IMR-90 (cell line): Measurements from ENCODE around the gene ETV3L. TPM values are rescaled to one million over a fixed set of nuclear protein-coding genes. Genes with fewer than 3 reads are reported as not detected.

Source experiments
- ATAC-seq: fragments of 200-7000 bp; cut with Tn5 transposase; 2 replicates; pipeline ENCODE4 v1.9.1; 2020; ENCODE audit warnings: low read depth, mild to moderate bottlenecking, moderate library complexity
- BruUV-seq: library from RNA; stranded (reverse); fragments of 400-500 nt; replicated peaks from 2 replicates; lab custom pipeline; 2021; lab: Mats Ljungman, UMichigan
- CTCF ChIA-PET: fragments of 300-600 bp; formaldehyde crosslinking; extraction: SDS; loops from one replicate; lab custom pipeline; 2021; ENCODE audit warnings: antibody characterized with exemption; lab: Yijun Ruan, JAX
- POLR2A ChIA-PET: fragments of 300-600 bp; sonication (Branson Sonifier 250); formaldehyde crosslinking; loops from one replicate; lab custom pipeline; 2022; ENCODE audit warnings: antibody characterized with exemption; ENCODE audit not compliant: unreplicated experiment; lab: Charles Lee
- DNase-seq: peaks from one replicate; pipeline ENCODE4 v3.0.0; 2013
- H2AFZ ChIP-seq: replicated peaks from 2 replicates; pipeline ENCODE3; 2013; ENCODE audit warnings: low read length, mild to moderate bottlenecking; ENCODE audit not compliant: poor library complexity
- H2AK5ac ChIP-seq: 2 replicates; pipeline ENCODE4 v1.6.1; 2013; ENCODE audit warnings: low read depth, low read length, inconsistent platforms
- H2AK9ac ChIP-seq: replicated peaks from 2 replicates; pipeline ENCODE3; 2013; ENCODE audit warnings: mild to moderate bottlenecking, low read depth, low read length, moderate library complexity; ENCODE audit not compliant: poor library complexity
- H2BK120ac ChIP-seq: 2 replicates; pipeline ENCODE4 v1.6.1; 2013; ENCODE audit warnings: low read depth, low read length, inconsistent platforms
- H2BK15ac ChIP-seq: 3 replicates; pipeline ENCODE4 v1.6.1; 2013; ENCODE audit warnings: low read depth, low read length, inconsistent platforms
- H2BK20ac ChIP-seq: 2 replicates; pipeline ENCODE4 v1.6.1; 2013; ENCODE audit warnings: low read depth, mild to moderate bottlenecking, inconsistent platforms, low read length, moderate library complexity
- H2BK5ac ChIP-seq: 2 replicates; pipeline ENCODE4 v1.6.1; 2013; ENCODE audit warnings: mild to moderate bottlenecking, low read depth, low read length, inconsistent platforms; ENCODE audit not compliant: poor library complexity, severe bottlenecking
- H3K14ac ChIP-seq: replicated peaks from 2 replicates; pipeline ENCODE4 v1.6.1; 2013; ENCODE audit warnings: low read depth, low read length, inconsistent platforms
- H3K18ac ChIP-seq: 2 replicates; pipeline ENCODE4 v1.6.1; 2013; ENCODE audit warnings: low read depth, low read length, control low read depth
- H3K23ac ChIP-seq: 2 replicates; pipeline ENCODE4 v1.6.1; 2013; ENCODE audit warnings: low read depth, low read length, inconsistent platforms
- H3K27ac ChIP-seq: 2 replicates; pipeline ENCODE4 v1.5.1; 2013; ENCODE audit warnings: mild to moderate bottlenecking, control low read depth, low read length; ENCODE audit not compliant: insufficient read depth
- H3K27me3 ChIP-seq: 2 replicates; pipeline ENCODE4 v1.6.1; 2013; ENCODE audit warnings: low read length; ENCODE audit not compliant: control insufficient read depth, insufficient read depth
- H3K36me3 ChIP-seq: 2 replicates; pipeline ENCODE4 v1.6.1; 2013; ENCODE audit warnings: low read length, mixed read lengths; ENCODE audit not compliant: control insufficient read depth, insufficient read depth
- H3K4ac ChIP-seq: 2 replicates; pipeline ENCODE4 v1.6.1; 2013; ENCODE audit warnings: low read depth, low read length, inconsistent platforms
- H3K4me1 ChIP-seq: 2 replicates; pipeline ENCODE4 v1.6.1; 2013; ENCODE audit warnings: low read length, mixed read lengths; ENCODE audit not compliant: control insufficient read depth, insufficient read depth
- H3K4me2 ChIP-seq: 2 replicates; pipeline ENCODE4 v1.6.1; 2013; ENCODE audit warnings: low read depth, mild to moderate bottlenecking, control low read depth, low read length, moderate library complexity
- H3K4me3 ChIP-seq: 2 replicates; pipeline ENCODE4 v1.5.1; 2013; ENCODE audit warnings: low read depth, mild to moderate bottlenecking, control low read depth, low read length, moderate library complexity; ENCODE audit not compliant: insufficient read depth
- H3K56ac ChIP-seq: 2 replicates; pipeline ENCODE4 v1.6.1; 2013; ENCODE audit warnings: low read length, inconsistent platforms; ENCODE audit not compliant: insufficient read depth; ENCODE audit errors: extremely low read depth
- H3K79me1 ChIP-seq, 2 experiments: 2 replicates each; pipeline ENCODE4 v1.6.1; 2013; ENCODE audit warnings: low read length in 2 of 2, inconsistent platforms in 1 of 2, low read depth in 1 of 2
- H3K9ac ChIP-seq: 2 replicates; pipeline ENCODE4 v1.6.1; 2013; ENCODE audit warnings: low read depth, low read length, control low read depth
- H3K9me1 ChIP-seq: 2 replicates; pipeline ENCODE4 v1.6.1; 2013; ENCODE audit warnings: low read length, inconsistent platforms; ENCODE audit not compliant: insufficient read depth
- H3K9me3 ChIP-seq: 2 replicates; pipeline ENCODE4 v1.6.1; 2013; ENCODE audit warnings: low read length; ENCODE audit not compliant: control insufficient read depth, insufficient read depth
- H4K20me1 ChIP-seq: 2 replicates; pipeline ENCODE4 v1.6.1; 2013; ENCODE audit warnings: low read length, inconsistent platforms; ENCODE audit not compliant: insufficient read depth
- H4K5ac ChIP-seq: 2 replicates; pipeline ENCODE4 v1.6.1; 2013; ENCODE audit warnings: mild to moderate bottlenecking, low read depth, low read length, control low read depth
- H4K8ac ChIP-seq, 2 experiments: 2 replicates each; pipeline ENCODE4 v1.6.1; 2013; ENCODE audit warnings: low read depth in 2 of 2, low read length in 2 of 2, control low read depth in 1 of 2, inconsistent platforms in 1 of 2
- H4K91ac ChIP-seq: 2 replicates; pipeline ENCODE4 v1.6.1; 2013; ENCODE audit warnings: low read depth, low read length, inconsistent platforms; ENCODE audit not compliant: insufficient read depth
- BHLHE40 ChIP-seq: fragments of 150-350 bp; IDR thresholded peaks from 2 replicates; pipeline ENCODE4 v1.6.1; 2016; ENCODE audit warnings: mild to moderate bottlenecking, low read depth, low read length
- CHD1 ChIP-seq: IDR thresholded peaks from 2 replicates; pipeline ENCODE4 v1.6.1; 2012; ENCODE audit warnings: low read depth, low read length, improper control_type of control experiment
- FOS ChIP-seq: fragments of 150-350 bp; IDR thresholded peaks from 2 replicates; pipeline ENCODE4 v1.6.1; 2016; ENCODE audit warnings: low read depth, low read length
- MAFK ChIP-seq: IDR thresholded peaks from 2 replicates; pipeline ENCODE4 v1.6.1; 2012; ENCODE audit warnings: low read depth, low read length, improper control_type of control experiment
- MXI1 ChIP-seq: IDR thresholded peaks from 2 replicates; pipeline ENCODE4 v1.6.1; 2012; ENCODE audit warnings: low read depth, mild to moderate bottlenecking, low read length, moderate library complexity, borderline replicate concordance
- POLR2A ChIP-seq: IDR thresholded peaks from 2 replicates; pipeline ENCODE4 v1.6.1; 2012; ENCODE audit warnings: mild to moderate bottlenecking, low read depth, low read length
- RCOR1 ChIP-seq: IDR thresholded peaks from 2 replicates; pipeline ENCODE4 v1.6.1; 2012; ENCODE audit warnings: mild to moderate bottlenecking, low read length, improper control_type of control experiment; ENCODE audit not compliant: insufficient replicate concordance
- SMC3 ChIP-seq: fragments of 150-350 bp; IDR thresholded peaks from 2 replicates; pipeline ENCODE4 v1.6.1; 2016; ENCODE audit warnings: low read depth, mild to moderate bottlenecking, antibody characterized with exemption, low read length, moderate library complexity
- USF2 ChIP-seq: fragments of 150-350 bp; IDR thresholded peaks from 2 replicates; pipeline ENCODE4 v1.6.1; 2017; ENCODE audit warnings: mild to moderate bottlenecking, antibody characterized with exemption, low read length, low read depth
- WGBS, 2 experiments: methylation state at CpG; one replicate each; pipeline versions ENCODE4 v1.1.5 to v1.1.7; 2013; ENCODE audit warnings: missing lambda C conversion rate in 2 of 2; ENCODE audit not compliant: insufficient read length in 1 of 2; ENCODE audit errors: extremely low coverage in 2 of 2; 5-methylcytosine and 5-hydroxymethylcytosine counted together
- dilution Hi-C: fragments of 300-500 bp; cut with HindIII; formaldehyde crosslinking; loops from one replicate; pipeline ENCODE4 v1.14.3; 2018; ENCODE audit warnings: low sequenced_read_pairs; ENCODE audit not compliant: unreplicated experiment
- in situ Hi-C: fragments of 300-500 bp; cut with MboI; formaldehyde crosslinking; loops from 3 replicates; pipeline ENCODE4 v1.14.3; 2019; ENCODE audit warnings: low sequenced_read_pairs, inconsistent platforms, mixed read lengths
- intact Hi-C: fragments of 100-400 bp; cut with micrococcal nuclease; formaldehyde crosslinking; loops from 2 replicates; pipeline ENCODE4 v1.10.0; 2022
- polyA plus RNA-seq, 3 experiments: library from polyadenylated mRNA; depleted of rRNA; stranded (reverse); fragments of >200 nt; gene quantifications; 2 replicates each; pipeline ENCODE4 v1.2.3, GENCODE V29; 2012; ENCODE audit warnings: low replicate concordance in 1 of 3
- total RNA-seq: library from RNA; depleted of rRNA; stranded (reverse); fragments of >200 nt; gene quantifications from 2 replicates; pipeline ENCODE4 v1.2.3, GENCODE V29; 2012

ETV3L gene
- total and polyA plus RNA-seq, 2 of the 4 experiments (the other 2 are of a cell fraction): not detected

DNA sequence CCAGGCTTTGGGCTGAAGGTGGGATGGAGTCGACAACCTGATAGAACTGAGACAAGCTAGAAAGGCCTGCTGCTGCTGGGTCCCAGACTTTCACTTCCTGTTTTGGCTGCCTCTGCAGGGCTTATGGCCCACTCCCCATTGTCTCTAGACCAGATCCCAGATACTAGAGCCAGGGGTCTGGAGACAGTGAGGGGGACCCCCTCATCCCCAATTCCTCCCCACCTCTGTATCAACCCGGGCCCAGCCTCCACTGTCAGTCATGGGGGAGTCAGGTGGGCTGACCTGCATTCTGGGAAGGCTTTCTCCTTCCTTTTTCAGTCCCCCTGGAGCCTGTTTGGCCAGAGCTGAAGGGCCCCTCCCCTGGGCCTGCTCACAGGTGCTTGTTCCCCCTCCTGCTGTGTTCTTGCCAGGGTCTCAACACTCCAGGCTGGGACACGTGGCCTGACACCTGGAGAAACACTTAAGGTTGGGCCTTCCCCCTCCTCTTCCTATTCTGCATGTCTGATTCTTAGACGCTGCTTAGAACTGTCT, 18.0 kb upstream of the ETV3L start:
- Histone ChIP-seq H3K56ac (no peak overlapping the region), H3K18ac (no peak overlapping the region), H3K9me1 (0 out of 2 replicates have a peak, but pooled peaks cover 6% of the 10 kb centered on the region), H2AK9ac (peak overlapping the region; percentile 20), H4K20me1 (no peaks in the 10 kb centered on the region), H2BK20ac (no peak overlapping the region), H2BK5ac (no peak overlapping the region), H4K91ac (no peak overlapping the region), H3K79me1 (peaks cover under 1 to 6% of the 10 kb centered on the region in 2 experiments; a peak in 2 of 4 replicates), H3K4me3 (no peak overlapping the region), H3K27ac (no peak overlapping the region), H3K9me3 (no peaks in the 10 kb centered on the region), H3K4me2 (no peak overlapping the region), H3K4me1 (no peaks in the 10 kb centered on the region), H3K36me3 (peaks cover 1% of the 10 kb centered on the region; the same call in 1 of the 2 replicates), H3K14ac (no peak overlapping the region), H3K9ac (no peak overlapping the region), H3K23ac (no peak overlapping the region), H3K4ac (no peak overlapping the region), H2AK5ac (no peak overlapping the region), H4K8ac (no peak overlapping the region), H3K27me3 (peaks cover 11% of the 10 kb centered on the region), H4K5ac (no peak overlapping the region), H2BK120ac (no peak overlapping the region), H2AFZ (no peak overlapping the region), H2BK15ac (no peak overlapping the region)
- WGBS, 2 experiments: no CpG with 5 or more reads among the region's 4 CpGs
- ATAC-seq (no peak), DNase-seq (no peak)
- no TSS peak for BruUV-seq
- intact Hi-C loops (no loop called here), in situ Hi-C loops (no loop called here), dilution Hi-C loops (no loop called here)
- CTCF ChIA-PET: no interaction called here
- POLR2A ChIA-PET: no interaction called here
- TF ChIP-seq MXI1 (no peak), SMC3 (no peak), FOS (no peak), CHD1 (no peak), POLR2A (no peak), USF2 (no peak), BHLHE40 (no peak), RCOR1 (no peak), MAFK (no peak)
